Stimulated activated CD4-positive, alpha-beta T cell treated with anti-CD3 and anti-CD28 coated beads, Interleukin-12 subunit alpha, Interleukin-12 subunit beta, amount 100 ng/mL, for 4 hours (primary cell): Measurements from ENCODE around the gene PACC1.
A peak's percentile ranks its signal among the peaks of the same experiment; 100 is the strongest.

ENCODE experiments used
- DNase-seq: peaks from one replicate; pipeline ENCODE4 v3.0.0-alpha.2; 2020

The PACC1 gene

DNA sequence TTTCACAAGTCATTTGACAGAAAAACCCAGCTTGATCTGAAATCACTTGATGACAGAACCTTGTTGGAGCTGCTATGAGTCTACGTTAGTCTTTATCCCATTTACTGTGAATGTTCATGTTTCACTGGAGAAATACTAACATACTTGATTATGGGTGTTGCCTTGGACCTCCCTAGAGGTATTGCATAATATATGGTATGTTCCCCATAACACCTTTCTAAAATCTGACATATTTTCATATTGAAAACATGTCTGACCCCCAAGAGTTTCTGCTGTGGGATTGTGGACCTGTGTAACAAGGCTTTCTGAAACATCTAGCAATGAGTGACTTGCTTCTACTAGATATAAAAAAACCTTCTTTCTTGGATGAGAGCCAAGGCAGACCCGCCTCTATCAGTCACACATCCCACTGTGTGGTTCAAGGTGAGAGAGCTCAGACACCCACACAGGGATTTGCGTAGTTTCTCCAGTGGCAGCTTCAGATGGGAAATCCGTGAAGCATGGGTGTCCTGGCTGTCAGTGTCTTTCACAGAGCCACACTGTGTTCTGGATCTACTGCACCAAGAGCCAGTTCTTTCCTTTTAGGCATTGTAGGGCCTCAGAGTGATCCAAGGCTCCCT lies 22.6 kb upstream of the PACC1 start:
- DNase-seq: no peak

DNA sequence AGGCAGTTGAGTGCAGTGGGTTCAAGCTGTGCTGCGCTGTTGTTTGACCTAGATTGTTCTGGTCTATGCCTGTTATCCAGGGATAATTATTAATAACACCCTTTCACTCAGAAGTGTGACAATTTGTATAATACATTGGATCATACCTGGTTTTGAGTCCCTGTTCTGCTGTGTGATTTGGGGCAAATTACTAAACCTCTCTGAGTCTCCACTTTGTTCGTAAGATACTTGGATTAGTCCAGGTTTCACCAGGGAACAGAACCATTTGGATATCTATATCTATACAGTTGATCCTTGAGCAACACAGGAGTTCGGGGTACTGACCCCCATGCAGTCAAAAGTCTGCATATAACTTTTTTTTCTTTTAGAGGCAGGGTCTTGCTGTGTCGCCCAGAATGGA lies 20.3 kb upstream of the PACC1 start:
- no peak for DNase-seq

DNA sequence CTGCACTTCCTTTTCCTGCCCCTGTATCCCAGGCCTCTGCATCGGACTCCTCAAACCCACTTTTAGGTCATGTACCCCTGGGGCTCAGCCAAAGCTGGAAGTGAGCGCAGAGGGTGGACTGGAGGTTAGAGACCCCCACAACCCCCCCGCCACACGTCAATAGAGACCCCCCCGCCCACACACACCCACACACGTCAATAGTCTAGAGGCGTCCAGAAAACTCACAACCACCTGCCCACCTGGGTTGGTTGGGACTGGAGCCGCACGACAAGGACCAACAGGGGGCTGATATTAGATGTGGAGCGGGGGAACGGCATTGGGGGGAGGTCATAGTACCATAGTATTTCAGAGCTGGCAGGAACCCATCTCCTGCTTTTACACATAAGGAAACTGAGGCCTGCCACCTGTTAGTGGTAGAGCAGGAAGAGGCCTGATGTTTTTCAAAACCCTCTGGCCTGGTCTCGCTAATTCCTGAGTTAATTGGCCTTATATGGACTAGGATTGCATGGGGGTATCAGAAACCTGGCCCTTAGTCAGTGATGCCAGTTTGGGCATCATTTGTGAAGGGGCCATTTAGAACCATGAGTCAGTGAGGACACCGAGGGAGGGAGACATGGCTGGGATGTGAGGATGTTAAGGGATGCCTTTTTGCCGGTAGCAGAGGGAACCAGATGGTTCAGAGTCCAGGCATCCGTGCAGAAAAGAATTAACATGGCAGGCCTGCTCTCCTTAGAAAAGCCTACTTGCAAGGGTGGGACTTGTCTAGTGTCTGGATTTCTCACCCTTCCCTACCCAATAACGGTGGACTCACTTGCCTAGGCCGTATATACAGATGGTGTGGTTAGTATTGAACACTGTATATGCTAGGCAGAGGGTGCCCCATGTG lies 19.1 kb upstream of the PACC1 start:
- no peak for DNase-seq

DNA sequence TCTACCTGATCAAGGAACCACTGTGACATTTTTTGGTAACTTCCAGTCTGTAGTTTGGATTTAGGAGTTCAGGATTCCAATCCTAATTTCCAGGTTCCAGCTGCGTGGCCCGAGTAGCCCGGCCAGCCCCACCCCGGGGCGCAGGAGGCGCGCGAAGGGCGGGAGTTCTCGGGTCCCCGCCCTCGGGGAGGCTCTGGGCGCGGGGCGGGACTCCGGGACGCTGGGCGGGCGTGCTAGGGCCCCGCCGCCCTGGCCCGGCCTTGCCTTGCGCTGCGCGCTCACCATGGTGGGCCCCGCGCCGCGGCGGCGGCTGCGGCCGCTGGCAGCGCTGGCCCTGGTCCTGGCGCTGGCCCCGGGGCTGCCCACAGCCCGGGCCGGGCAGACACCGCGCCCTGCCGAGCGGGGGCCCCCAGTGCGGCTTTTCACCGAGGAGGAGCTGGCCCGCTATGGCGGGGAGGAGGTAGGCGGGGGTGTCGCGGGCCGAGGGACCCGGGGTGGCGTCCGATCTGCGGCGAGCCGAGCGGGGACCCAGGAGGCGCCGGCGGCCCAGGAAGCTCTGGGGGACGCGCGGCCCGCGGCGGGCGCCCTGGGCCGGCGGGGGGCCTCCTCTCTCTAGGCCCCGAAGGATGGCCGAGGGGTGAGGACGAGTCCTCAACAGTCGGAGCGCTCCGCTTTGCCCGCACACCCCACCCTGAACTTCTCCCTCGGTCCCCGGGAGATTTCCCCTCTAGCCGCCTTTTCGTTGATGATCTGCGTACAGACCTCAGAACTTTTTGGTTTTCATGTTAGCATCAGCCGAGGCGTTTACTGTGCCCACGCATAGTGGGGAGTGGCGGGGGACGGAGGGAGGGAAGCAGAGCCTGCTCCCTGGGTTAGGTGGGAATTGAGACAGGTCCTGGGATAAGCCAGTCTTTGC lies 18.2 kb upstream of the PACC1 start, which contains the start of gene NENF:
NENF (plus strand) TSS at position 260 of the 916 bp plus-strand sequence; CDS start at position 284, 24 bp downstream.
- peak; percentile 73 for DNase-seq

DNA sequence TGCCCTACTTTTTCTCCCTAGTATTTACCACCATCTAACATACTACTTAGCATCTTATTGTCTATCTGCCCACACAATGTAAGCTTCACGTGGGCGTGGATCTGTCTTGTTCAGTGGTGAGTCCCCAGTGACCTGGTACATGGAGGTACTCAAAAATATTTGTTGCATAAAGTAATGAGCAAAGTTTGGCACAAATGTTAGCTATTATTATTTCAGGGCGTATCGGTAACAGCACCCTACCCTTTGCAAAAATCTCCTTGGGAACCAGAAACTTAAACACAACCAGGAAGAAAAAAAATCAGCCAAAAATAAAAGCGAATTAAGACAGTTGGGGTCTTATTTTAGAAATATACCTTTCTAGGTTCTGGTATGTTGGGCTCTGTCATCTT lies 17.6 kb upstream of the PACC1 start:
- no peak for DNase-seq

DNA sequence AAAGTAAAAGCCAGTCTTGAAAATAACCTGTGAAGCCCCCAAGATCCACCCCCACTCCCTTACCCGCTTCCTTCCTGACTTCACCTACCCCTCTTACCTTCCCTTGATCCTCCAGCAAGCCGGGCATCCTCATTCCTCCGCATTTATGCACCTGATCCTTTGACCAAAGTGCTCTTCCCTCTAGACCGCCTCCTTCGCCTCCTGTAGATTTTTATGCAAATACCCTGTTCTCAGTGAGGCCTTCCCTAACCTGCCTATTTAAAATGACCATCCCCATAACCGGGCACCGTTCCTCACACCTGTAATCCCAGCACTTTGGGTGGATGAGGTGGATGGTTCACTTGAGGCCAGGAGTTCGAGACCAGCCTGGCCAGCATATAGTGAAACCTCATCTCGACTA lies 17.0 kb upstream of the PACC1 start:
- DNase-seq: no peak

DNA sequence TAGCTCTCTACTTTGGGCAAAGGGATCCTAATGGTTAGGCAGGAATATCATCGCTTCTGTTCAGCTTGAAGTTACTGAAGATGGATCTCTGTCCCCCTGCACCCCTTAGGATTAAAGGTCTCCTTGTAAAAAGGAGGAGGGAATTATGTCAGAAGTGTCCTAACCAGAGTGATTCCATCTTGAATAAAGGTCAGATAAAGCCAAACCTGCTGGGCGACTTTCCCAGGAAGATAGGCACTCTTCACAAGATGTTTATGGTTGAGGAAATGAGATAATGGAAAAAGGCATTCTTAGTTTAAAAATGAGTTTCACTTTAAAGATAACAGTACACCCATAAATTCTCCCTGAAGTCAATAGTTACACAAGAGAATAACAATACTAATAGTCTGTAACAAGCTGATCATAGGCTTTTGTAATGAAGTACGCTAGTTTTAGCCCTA lies 16.3 kb upstream of the PACC1 start:
- DNase-seq: no peak

DNA sequence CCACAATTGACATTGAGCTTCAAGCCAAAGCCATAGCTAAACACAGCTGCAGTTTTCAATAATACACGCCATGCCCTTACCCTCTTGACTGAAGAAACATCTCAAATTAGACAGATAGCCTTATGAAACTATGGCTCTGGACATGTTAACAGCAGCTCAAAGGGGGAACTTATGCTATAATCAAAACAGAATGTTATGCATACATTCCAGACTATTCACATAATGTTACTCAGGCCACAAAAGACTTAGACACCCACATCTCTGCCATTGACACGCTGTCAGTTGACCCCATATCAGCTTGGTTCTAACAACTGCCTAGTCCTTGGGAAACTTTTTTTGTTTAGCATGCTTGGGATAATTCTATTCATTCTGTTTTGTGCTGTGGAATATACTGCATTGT lies 15.7 kb upstream of the PACC1 start:
- DNase-seq: no peak

DNA sequence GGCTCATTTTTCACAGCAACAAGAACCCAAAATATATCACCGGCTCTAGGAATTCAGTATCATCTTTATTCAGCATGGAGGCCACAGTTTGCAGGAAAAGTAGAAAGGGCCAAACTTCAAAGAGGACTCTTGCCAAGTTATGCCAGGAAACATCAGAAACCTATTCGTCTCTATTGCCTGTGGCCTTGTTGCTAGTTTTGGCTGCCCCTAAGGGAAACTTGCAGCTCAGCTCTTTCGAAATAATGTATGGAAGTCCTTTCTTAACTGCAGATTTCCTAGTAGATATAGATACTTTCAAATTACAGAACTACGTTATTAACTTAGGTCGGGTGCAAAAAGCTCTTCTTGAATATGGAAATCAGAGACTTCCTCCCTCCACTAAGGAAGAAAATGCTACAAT lies 13.8 kb upstream of the PACC1 start:
- DNase-seq: no peak

DNA sequence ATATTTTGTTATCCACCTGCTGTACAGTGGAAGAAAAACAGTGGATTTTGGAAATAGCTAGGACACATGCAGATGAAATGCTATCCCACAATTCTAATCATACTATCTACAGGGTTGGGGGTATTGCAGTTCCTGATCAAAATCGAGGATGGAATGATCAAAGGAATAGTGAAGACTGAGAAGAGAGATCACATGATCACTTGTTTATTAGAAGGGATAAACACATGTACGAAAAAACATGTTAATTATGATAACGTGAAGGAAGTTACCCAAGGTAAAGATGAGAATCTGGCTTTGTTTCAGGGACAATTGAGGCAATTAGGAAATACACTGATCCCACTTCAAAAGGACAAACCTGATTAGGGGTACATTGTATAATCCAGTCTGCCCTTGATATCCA lies 9.2 kb upstream of the PACC1 start:
- no peak for DNase-seq

DNA sequence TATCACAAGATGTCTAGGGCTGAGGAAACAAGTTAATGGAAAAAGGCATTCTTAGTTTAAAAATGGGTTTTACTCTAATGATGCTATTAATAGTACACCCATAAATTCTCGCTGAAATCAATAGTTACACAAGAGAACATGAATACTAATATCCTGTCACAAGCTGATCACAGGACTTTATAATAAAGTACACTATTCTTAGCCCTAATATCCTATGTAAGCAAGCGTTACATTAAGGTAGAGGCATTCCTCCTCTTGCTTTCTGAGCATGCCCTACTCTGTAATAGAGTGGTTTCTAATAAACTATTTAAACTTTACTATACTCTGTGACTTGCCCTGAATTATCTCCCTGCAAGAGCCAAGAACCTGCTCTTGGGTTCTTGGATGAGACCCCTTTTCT lies 6.5 kb upstream of the PACC1 start:
- no peak for DNase-seq

DNA sequence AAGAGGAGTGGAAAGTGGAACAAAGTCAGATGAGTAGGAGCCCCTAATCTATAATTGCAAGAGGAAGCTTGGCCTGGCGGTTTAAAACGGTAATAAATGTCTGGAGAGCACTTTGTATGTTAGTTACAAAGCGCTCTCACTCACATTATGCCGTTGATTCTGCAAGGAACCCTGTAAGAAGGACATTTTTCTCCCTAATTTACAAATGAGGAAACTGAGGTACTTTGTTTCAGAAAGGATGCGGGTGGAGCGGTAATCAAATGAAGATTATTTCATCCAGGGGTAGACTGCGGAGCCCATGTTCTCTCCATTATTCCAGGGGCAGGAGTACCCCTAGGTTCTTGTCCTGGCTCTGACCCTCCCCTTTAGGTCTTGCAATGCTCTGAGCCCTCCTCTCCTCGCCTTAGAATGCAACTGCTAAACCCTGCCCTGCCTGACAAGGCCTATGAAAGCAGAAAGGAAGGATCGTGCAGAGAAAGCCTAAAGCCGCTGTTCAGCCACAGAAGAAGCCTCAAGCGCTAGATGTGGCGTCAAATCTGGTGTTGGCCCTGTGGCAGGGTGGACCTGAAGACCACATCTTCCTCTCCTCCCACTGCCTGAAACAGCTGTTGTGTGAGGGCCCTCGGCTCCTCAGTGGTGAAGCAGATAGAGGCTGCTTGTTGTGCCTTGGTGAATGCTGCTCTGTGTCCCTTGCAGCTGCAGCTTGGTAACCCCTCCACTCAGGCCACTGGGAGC lies 588 bp upstream of the PACC1 start:
- DNase-seq: no peak

DNA sequence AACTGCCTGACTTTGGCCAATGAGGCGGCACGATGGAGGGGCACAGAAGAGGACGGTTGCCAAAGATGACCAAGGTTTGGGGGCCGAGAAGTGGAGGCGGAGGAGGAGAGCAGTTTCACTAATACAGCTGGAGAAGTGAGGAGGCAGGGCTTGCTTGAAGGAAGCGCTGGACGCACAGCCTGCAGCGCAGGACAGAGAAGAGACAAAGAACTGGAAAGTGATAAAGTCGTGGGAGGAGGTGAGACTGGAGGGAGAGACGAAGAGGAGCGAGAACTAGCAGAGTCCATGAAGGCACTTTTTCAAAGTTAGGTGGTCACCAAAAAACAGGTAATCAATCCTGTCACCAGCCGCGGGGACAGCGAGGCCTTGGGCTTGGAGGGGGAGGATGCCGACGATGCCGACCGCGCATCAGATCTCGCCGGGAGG lies 771 bp downstream of the PACC1 start:
- DNase-seq: peak; percentile 33

DNA sequence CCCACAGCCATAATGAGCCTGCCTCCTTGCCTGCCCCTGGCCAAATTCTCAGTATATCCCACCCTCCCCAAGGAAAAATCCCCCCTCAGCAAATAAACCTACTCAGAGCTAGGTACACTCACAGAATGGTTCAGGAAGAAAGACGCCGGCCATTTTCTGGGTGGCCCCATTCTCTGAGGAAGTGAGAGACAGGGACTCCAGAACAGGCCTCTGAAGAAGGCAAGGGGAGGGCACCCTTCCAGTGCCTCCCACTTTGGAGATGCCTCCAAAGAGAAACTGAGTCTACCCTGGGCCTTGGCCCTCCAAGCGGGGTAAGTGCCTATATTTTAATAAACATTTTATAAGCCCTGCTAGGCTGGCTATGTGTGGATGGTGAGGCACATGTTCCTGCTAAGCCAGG lies 2.3 kb downstream of the PACC1 start:
- DNase-seq: no peak

DNA sequence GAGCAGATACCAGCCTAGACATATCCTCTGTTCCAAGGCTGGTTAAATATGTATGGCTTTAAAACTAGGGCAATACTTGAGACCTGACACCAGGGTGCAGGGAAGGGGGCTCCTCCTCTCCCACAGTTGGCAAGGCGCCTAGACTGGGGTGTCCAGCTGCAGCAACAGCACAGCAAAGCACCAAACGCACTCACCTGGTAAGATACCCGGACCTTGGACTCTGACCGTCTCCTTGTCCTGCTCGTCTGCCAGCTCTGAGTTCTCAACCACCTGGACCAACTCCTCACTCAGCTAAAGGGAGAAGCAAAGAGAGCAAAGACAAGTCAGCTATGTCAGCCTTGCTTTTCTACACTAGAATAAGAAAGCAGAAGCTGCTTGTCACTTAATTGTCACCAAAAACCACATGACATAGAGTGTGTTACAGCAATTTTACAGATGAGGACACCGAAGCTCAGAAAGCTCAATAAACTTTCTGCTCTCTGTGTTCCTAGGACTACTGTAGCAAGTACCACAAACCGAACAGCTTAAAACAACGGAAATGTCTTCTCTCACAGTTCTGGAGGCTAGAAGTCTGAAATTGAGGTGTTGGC lies 4.4 kb downstream of the PACC1 start:
- DNase-seq: no peak

DNA sequence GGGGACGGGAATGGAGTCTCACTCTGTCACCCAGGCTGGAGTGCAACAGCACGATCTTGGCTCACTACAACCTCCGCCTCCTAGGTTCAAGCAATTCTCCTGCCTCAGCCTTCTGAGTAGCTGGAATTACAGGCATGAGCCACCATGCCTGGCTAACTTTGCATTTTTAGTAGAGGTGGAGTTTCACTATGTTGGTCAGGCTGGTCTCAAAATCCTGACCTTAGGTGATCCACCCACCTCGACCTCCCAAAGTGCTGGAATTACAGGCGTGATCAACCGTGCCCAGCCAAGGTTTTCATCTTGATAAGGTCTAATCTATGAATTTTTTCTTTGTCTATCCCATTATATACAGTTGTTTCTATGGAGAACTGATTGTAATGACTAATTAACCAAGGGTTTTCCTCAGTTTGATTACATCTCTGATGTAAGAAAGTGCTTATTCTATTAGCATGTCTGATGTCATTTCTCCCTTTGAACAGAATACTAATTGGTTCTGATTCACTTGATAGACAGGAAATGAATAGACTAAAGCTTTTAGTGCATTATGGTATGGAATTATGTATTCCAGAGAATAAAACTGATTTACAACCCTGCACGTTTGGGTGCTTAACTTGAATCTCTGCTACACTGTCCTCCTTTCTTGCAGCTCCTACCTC lies 11.9 kb downstream of the PACC1 start:
- no peak for DNase-seq

DNA sequence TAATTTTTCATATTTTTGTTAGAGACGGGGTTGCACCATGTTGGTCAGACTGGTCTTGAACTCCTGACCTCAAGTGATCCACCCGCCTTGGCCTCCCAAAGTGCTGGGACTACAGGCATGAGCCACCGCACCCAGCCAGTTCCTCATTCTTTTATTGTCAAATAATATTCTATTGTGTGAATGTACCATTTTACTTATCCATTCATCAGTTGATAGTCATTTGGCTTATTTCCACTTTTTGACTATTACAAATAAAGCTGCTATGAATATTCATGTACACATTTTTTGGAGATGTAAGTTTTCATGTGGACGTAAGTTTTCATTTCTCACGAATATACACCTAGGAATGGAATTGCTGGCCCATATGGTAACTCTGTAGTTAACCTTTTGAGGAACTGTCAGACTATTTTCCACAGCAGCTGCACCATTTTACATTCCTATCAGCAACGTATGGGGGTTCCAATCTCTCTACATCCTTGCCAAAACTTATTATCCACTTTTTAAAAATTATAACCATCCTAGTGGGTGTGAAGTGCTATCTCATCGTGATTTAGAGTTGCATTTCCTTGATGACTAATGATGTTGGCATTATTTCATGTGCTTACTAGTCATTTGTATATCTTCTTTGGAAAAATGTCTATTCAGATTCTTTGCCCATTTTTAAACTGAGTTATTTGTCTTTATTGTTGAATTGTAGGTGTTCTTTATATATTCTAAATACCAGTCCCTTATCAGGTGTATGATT lies 12.7 kb downstream of the PACC1 start:
- DNase-seq: no peak

DNA sequence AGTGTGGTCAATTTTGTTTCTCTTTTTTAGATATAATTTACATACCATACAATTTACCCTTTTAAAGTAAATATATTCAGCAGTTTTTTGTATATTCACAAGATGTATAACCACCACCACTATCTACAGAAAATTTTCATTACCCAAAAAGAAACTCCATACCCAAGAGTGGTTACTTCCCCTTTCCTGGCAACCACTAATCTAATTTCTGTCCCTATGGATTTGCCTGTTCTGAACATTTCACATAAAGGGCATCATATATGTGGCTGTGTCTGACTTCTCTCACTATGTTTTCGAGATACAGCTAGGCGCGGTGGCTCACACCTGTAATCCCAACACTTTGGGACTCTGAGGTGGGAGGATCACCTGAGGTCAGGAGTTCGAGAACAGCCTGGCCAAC lies 13.6 kb downstream of the PACC1 start:
- DNase-seq: no peak

DNA sequence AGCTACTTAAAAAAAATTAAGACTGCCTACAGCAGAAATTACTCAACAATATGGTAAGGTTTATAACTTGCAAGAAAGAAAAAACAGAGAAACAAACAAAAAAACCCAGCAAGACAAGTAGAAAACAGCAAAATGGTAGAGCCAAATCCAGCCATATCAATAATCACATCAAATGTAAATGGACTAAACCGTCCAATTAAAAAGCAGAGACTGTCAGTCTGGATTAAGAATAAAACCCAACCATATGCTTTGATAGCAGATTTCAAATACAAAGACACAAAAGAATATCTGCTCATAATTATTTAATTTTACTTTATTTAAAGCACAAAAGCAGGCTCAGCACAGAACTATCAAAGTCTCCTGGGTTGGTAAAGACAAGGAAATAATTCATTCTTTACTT lies 17.5 kb downstream of the PACC1 start:
- no peak for DNase-seq

DNA sequence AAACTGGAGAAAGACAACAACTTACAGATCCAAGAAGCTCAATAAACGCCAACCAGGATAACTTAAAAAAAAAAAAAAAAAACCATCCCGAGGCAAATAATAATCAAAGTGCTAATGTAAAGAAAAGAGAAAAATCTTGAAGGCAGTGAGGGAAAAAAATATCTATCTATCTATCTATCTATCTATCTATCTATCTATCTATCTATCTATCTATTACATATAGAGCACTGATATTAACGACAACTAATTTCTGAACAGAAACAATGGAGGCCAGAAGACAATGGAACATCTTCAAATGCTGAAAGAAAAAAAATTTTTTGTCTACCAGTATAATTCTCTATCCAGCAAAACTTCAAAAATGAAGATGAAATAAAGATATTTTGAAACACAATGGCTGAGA lies 18.0 kb downstream of the PACC1 start:
- DNase-seq: no peak
